GM19468 (cell line): ENCODE results near the gene RPS3.
"Not testable (repeated sequence)": the region's sequence is repeated elsewhere in the genome, so short reads cannot be mapped to it uniquely, and the experiment has no call there.

Experiments
- ATAC-seq: cut with Tn5 transposase; IDR thresholded peaks from one replicate; pipeline ENCODE4 v1.9.1; 2021; ENCODE audit warnings: mild to moderate bottlenecking, moderate library complexity, moderate number of reproducible peaks; ENCODE audit not compliant: unreplicated experiment; ENCODE audit errors: extremely low read depth

The RPS3 gene

DNA sequence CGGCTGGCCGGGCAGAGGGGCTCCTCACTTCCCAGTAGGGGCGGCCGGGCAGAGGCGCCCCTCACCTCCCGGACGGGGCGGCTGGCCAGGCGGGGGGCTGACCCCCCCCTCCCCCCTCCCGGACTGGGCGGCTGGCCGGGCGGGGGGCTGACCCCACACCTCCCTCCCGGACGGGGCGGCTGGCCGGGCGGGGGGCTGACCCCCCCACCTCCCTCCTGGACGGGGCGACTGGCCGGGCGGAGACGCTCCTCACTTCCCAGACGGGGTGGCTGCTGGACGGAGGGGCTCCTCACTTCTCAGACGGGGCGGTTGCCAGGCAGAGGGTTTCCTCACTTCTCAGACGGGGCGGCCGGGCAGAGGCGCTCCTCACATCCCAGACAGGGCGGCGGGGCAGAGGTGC is 10.7 kb downstream of the RPS3 start:
- not testable (repeated sequence) for ATAC-seq

DNA sequence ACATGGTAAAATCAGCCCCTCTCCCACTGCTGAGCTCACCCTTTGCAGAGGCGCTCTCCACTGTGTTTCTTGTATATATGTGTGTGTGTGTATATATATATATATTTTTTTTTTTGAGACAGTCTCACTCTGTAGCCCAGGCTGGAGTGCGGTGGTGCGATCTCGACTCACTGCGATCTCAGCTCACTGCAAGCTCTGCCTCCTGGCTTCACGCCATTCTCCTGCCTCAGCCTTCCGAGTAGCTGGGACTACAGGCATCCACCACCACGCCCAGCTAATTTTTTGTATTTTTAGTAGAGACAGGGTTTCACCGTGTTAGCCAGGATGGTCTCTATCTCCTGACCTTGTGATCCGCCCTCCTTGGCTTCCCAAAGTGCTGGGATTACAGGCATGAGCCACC is 13.8 kb downstream of the RPS3 start:
- ATAC-seq: not testable (repeated sequence)

DNA sequence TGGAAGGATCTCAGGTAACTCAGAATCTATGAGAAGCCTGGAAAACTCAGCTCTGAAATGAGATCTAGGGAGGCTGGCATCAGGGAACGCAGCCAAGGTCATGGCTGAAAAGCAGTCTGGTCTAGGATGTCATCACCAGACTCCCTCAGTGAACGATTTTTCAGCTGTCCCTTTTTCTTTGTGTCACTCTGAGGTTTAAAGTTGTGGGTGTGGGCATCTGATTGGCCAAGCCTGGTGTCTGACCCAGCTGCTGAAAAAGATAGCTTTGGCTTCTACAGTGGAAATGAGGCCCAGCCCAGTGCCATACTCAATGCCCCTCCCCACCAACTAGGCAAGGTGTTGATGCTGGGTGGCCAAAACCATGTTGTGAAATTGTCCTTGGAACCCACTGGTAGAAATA is 14.5 kb downstream of the RPS3 start:
- no peak for ATAC-seq

DNA sequence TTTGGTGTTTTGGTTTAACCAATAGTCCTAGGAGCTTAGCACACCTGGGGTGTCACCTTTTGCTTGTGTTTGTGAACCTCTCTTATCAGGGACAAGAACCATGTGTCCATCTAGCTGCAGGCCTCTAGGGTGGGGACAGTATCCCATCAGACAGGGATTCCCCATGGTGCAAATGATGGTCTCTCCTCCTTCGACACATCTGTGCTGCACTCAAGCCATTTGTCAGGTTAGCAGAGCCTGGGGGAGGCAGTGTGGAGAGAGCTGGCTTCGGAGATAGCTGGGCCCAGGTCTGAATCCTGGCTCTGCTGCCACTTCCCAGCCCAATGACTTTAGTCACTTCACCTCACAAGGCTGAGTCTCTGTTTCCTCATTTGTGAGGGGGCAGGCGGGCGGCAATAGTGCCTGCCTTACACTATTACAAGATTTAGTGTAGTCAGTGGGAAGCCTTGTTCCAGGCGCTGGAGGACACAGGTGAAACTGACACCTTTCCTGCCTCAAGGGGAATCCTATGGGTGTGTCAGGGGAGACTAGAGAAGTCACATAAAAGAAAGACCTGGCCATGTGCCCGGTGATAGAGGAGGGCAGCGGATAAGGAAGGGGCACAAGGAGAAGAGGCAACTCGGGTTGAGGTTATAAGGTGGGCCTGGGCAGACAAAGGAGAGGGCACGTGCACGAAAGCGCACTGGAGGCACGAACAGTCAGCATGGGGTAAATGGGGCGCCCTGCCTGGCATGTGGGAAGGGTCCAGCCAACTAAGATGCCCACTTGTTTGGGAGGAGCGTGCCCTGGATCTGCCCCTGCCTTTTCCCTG is 21.1 kb downstream of the RPS3 start:
- ATAC-seq: no peak

DNA sequence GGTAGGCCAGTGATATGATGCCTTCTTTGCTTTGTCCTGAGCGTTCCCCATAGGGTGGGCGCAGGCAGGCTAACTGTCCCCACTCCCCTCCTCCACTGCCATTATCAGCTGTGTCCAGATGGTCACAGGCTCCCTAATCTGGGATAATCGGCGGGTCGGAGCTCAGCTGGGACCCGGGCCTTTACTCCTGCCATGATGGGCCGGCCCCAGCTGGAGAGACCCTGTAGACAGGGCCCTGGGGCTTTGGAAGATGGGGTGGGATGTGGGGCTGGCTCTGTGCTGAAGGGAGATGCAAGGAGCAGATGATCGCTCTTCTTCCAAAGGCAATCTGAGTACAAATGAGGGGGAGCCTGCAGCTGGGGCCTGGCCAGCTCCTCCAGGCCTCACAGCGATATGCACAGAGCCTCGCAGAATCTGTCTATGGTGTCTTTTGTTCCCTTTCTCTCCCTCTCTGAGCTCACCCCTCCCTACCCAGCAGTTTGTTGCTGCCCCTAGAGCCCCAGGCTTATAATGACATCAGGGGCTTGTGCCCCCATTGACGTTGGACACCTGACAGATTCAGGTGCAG is 21.8 kb downstream of the RPS3 start:
- ATAC-seq: no peak

DNA sequence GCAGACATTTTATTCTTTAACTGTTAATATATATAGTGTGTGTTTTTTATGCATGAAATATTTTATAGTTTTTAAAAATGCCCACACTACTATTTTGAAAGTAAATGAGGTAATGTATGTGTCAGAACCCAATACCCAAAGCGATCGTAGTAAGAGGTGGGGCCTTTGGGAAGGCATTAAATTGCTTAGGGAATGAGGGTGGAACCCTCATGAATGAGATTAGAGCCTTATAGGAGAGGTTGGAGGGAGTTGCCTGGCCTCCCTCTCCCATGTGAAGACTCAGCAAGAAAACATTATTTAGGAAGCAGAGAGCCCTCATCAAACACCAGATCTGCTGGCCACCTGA is 22.6 kb downstream of the RPS3 start:
- no peak for ATAC-seq

DNA sequence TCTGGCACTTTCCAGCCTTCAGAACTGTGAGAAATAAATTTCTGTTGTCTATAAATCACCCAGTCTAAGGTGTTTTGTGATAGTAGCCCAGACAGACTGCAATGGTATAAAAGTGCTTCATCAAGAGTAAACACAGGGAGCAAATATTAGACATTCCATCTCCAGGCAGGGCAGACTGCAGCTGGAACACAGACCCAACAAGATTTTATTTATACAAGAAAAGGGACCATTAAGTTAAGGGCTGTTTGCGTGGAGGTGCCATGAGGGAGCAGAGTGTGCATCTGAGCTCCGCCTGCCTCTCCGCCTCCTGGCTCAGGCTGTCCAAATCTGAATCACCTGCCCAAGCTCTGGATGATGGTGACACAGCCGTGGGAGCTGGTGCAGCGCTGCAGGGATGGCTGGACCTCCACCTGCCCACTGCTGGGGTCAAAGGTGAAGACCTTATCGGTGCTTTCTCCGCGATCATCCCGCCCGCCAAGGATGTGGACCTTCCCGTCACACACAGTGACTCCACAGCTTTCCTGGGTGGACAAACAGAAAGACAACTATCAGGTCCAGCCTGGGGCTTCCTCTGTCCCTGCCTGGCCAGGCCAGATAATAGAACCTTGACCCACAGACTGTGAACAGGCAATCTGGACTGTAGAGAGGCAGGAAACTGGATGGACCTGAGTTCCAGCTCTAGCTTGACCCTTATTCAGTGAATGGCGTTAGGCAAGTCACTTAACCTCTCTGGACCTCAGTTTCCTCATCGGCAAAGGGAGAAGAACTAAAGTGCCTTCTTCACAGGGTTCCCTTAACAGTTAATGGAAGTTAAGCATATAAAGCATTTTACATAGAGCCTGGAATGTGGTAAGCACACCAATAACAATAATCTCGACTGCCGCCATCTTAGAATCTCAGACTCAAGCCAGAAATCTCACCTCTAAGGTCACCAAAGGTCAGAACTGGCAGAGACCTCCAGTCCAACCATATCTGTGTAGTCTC is 23.2 kb downstream of the RPS3 start:
- no peak for ATAC-seq

DNA sequence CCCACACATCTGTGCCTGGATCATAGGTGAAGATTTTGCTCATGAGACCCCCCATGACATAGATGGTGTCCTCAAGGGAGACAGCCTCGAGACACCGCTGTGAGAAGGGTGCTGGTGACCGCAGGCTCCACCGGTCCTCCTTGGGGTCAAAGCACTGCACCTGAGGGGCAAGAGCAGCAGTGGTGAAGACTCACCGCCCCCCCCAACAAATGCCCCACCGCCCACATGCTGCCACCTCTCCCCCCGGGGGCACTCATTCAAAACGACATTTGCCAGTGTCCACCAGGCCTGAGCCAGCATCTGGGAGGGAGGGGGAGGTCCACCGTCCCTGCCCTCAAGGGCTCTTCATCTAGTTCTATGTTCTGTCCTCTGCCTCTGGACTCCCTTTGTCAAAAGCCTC is 24.4 kb downstream of the RPS3 start:
- no peak for ATAC-seq

DNA sequence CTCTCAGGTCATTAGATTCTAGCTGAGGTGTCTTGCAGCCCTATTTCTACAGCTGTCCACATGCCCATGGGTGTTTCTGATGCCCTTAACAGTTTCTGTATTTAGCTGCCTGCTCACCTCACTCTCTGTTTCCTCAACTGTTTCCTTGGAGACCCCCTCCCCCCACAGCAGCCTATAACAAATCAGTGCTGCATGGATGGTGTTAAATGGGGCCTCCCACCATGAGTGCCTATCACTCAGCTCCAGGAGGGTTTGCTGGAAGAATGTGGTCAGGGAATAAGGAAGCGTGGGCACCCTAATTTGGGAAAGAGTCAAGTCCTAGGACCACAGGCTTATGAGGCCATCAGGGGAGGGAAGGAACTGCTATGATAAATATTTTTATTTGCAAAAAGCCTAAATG is 25.1 kb downstream of the RPS3 start:
- ATAC-seq: no peak

DNA sequence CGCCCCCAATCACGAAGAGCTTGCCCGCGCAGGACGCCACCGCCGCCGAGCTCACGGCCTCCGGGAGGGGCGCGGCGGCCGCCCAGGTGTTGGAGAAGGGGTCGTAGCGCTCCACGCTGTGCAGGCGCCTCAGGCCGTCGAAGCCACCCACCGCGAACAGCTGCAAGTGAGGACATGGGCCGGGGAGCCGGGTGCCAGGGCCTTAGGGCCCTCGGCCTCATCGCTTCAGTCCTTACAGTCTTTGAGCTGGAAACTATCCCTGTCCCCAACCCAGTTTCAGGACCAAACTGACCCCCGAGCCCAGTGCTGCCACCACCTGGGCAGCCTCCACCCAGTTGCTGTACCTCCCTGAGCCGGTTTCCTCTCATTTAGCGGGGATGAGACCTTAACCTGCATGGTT is 26.1 kb downstream of the RPS3 start:
- no peak for ATAC-seq

DNA sequence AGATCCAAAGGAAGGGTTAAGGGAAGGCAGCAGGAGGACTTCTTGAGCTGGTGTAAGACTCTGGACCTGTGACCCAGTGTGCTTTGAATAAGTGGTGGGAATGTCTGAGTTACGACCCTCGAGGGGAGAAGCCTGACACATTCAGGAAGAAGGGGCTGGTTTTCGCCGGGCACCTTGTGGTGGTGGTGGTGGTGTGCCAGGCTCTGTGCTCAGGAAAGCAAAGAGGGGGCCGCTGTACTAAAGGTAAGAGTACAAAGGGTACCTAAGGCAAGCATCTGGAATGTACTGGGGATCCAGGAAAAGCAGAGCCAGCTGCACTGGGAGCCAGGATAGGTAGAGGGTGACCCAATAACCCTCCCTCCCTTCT is 27.4 kb downstream of the RPS3 start:
- ATAC-seq: no peak

DNA sequence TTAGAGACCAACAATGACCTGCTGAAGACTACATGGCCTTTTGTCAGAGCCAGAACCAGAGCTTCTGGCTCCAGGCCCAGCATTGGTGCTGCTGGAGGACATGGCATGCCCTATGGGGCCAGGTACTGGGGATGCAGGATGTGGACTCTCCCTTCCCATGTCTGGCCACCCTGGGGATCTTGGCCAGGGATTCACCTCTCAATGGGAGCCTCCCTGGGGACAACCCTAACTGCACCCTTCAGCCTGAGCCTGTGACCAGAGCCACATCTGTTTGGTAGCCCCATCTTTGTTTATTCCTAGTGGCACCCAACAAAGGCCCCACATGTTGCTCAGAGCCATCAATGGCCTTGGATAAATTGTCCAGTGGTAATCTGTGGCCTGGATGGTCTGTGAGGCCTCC is 27.9 kb downstream of the RPS3 start:
- no peak for ATAC-seq

DNA sequence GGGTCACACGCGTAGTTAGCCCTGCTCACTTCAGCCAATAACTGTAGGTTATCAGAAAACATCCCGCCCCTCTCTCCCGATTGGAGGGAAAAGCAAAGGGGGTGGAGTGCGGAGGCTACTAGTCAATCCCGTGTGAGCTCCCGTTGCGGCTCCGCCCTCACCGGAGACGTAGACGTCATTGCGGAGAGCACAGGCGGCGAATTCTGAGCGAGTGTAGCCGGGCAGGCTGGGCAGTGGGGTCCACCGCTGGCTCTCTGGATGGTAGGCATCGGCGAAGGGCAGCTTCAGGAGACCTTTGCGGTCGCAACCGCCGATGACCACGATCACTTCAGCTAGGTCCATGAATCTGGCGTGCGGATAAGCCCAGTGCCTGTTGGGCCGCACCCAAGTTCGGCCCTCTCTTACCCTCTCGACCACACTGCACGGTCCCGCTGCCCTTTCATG is 29.0 kb downstream of the RPS3 start:
- no peak for ATAC-seq

DNA sequence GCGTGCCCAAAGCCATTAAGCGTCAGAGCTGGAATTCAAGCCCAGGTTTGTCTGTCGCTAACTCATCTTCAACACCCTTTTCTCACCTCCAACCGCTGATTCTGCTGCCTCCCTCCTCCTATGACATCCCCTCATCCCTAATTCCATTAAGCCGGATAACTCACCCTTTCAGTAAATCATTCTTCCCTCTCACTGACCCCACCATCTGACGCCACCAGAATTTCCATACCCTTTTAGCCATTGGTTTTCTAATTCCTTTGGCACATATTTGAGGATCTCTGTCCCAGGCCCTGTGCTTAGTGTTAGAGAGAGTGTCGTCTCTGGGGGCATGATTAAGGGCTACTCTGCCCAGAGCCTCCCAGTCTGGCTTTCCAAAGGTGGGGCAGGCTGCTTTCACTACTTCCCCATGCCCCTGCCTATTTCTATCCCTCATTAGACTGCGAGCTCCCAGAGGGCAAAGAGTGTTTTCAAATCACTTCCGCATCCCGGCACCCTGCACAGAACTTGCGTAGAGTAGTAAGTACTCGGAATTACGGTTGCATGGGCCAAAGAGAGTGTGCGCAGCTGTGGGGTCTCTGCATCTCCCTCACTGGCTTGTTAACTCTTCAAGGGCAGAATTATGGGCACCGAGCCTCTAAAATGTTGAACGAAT is 29.8 kb downstream of the RPS3 start:
- no peak for ATAC-seq

DNA sequence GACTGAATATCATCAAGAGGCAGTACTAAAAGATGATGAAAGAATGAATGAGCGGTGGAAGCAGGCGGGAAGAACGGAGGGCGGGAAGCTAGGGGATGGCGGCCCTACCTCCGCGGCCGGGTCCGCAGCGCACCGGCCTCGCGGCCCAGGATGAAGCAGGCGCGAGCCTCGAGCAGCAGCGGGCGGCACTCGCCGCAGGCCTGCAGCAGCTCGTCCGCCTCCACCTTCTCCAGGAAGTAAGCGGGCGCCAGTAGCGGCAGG is 30.3 kb downstream of the RPS3 start:
- no peak for ATAC-seq

DNA sequence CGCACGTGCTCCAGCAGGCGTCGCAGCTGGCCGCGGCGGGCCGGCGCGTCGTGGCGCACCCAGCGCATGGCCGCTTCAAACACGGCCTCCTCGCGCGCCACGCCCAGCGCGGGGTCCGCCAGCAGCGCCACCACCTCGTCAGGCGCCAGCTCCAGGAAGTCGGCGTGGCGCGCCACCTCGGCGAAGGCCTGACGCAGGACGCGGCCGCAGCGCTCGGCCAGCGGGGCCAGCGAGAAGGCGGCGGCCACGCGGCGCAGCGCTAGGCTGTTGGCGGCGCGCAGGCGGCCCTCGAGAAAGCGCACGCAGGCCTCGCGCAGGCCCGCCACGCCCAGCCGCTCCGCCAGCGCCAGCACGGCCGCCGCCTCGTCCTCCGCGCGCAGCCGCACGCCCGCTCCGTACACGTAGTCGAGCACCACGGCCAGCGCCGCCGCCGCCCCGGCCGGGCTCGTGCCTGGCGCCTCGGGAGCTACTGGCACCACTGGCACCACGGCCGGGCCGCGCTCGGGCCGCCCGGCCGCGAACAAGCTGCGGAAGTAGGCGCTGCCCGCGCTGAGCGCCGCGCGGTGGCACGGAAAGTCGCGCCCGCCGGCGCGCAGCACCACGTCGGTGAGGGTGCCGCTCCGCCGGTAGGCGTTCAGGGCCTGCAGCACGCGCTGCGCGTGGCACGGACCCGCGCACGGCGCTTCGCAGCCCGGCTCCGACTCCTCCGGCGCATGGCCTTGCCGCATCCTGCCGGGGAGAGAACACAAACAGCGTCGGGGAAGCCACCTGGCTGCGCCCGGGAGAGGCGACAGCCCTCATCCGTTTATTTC is 30.8 kb downstream of the RPS3 start:
- ATAC-seq: no peak

DNA sequence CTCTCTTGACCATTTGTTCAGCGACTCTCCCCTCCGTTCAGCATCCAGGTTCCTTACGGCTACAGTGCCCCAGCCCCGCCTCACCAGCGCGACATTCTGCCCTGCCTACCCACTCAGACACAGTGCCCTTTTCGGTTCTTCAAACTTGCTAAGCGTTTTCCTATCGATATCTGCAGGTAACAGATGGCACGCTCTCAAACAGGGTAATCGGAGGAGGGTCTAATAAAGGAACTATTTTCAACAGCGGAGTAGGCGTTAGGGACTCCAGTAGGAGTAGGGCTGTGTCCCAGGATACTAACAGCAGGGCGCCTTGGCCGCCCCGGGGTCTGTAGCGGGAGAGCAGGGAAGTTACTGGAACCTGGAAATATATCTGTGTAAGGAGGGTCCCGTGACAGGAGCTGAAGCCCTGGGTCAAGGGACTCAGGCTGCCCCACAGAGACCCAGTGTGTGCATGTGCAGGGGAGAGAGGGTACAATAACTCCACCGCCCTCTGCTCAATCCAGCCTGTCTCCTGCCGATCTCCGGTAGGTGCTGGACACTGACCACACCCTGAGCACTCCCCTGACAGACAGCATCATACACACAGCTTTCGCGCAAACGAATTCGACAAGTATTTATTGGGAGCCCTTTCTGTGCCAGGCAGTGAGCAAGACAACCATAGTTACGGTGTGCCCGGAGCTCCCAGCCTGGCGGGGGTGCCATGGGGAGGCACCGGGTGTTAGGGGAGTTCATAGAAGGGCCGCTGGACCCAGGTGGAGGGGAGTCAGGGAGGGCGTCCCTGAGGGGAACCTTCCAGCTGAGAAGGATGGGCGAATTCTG is 31.6 kb downstream of the RPS3 start:
- ATAC-seq: no peak

DNA sequence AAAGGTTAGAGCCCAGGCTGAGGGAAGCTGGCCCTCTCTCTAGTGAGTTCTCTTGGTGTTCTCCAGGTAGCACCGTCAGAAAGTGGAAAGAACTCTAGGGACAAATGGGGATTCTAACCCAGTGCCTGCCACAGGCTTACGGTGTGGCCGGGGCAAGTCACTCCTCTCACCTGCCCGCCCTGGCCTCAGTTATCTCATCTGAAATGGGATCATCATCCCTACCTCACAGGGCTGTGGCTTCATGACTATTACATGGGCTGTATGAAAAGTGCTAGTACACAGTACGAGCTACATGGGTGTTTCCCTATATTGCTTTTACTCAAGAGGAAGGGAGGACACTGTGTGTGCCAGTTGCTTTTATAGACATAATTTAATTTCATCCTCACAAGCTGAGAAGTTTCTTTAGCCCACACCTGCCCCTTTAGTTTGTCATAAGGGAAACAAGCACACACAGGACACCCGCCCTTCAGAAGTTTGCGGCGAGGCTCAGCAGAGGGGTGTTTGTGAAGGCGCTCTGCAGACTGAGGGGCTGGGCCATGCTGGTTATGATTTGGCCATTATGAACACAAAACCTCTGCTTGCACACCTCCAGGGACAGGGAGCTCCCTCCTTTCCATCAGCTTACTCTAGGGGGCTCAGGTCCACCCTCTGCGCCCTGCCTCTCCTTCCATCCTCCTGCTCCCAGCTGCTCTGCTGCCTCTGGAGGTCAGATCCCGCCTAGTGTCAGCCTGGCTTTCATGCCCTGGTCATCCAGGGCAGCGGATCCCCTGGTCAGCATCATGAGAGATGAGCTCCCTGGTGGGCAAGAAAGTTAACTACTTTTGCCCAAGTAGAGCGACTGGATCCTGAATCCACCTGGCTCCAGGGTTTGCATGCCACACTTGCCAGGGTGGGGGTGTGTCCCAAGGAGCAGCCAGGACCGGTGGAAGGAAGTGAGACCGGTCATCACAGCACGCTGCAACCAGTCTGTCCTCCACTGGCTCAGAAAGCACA is 32.5 kb downstream of the RPS3 start:
- no peak for ATAC-seq
